TTC549 (cell line): ENCODE data around the gene SFI1.

Source experiments
- FAIRE-seq: peaks from 2 replicates; lab custom pipeline; 2012; peaks lifted over from hg19 to GRCh38; lab: Jason Lieb, UNC

Gene SFI1

GRCh38 chr22:31595271-31595670, 98.9 kb downstream of the SFI1 start:
- FAIRE-seq: no peak

DNA sequence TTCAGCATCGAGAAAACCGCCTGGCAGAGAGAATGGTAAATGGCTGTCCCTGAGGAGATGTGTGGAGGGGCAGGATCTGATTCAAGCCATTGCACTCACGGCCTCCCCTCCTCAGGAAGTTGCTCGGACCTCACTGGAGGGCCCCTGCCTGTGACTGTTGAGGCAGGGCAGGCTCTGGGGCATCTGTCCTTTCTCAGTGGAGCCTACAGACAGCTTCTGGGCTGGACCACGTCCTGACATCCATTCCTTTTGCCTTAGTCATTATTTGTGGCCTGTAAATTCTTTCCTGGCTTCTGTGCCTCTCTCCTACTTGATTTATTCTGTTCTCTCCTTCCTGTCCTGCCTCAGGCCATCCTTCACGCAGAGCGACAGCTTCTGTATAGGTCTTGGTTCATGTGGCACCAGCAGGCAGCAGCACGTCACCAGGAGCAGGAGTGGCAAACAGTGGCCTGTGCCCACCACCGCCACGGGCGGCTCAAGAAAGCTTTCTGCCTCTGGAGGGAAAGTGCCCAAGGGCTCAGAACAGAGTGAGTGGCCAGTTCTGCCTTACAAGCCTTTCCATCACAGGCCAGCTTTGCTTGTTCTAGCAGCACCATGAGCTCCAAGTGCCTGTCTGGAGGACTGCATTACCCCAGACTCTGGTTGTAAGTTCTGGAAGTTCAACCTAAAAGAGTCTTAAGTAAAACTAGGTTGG, 106.1 kb downstream of the SFI1 start:
- FAIRE-seq: no peak

DNA sequence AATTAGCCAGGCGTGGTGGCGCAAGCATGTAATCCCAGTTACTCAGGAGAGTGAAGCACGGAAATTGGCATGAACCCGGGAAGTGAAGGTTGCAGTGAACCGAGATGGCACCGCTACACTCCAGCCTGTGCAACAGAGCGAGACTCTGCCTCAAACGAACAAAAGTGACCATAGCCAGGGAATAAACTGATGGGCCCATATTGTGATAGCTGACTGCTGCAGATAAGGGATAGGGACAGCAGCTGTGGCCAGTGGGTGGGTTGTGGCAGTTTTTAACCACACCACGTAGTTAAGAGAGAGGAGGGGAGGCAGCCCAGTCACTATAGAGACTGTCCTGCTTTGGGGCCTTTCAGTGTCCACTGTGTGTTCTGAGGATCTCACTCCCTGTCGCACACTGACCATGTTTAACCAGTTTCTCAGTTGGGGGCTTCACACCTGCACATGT, 106.8 kb downstream of the SFI1 start:
- FAIRE-seq: no peak

- FAIRE-seq: no peak
Observed at GRCh38 chr22:31603574-31603973, 107.2 kb downstream of the SFI1 start.

- no peak for FAIRE-seq
Observed at GRCh38 chr22:31604137-31604705, 107.9 kb downstream of the SFI1 start.

DNA sequence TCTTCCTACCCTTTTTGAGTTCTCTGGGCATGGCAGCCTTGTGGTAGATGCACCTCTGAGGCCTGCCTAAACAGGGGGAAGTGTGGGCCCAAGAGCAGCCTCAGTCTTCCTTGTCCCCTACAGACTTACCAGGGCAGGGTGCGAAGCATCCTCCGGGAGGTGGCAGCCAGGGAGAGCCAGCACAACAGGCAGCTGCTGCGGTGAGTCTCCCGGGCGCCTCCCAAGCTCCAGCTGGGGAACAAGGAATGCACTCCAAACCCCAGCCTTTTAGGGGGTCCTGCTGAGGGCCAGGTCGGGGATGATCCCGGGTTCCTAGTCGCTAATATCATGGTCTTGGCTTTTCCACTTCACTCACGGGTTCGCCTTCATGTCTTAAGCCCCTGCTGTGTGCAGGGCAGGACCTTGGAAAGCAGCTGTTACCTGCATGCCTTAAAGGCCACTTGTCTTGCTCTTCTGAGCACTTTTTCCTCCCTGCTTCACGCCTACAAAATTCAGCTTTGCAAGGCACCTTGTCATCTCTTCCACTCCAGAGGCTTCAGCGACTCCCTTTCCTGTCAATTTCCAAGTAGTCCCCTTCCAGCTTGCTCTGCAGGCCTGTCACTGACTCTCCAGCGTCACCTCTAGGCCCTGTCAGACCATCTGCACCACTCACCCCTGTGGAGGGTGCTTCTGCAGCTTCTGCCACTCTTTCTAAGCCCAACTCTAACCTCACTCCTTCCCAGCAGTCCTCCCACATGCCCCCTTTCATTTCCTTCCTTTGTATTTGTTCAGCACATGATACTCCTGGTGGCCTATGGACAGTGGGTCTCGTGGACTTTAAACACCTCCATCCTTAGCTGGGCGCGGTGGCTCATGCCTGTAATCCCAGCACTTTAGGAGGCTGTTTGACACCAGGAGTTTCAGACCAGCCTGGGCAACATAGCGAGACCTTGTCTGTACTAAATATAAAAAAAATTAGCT, 108.7 kb downstream of the SFI1 start:
- no peak for FAIRE-seq

DNA sequence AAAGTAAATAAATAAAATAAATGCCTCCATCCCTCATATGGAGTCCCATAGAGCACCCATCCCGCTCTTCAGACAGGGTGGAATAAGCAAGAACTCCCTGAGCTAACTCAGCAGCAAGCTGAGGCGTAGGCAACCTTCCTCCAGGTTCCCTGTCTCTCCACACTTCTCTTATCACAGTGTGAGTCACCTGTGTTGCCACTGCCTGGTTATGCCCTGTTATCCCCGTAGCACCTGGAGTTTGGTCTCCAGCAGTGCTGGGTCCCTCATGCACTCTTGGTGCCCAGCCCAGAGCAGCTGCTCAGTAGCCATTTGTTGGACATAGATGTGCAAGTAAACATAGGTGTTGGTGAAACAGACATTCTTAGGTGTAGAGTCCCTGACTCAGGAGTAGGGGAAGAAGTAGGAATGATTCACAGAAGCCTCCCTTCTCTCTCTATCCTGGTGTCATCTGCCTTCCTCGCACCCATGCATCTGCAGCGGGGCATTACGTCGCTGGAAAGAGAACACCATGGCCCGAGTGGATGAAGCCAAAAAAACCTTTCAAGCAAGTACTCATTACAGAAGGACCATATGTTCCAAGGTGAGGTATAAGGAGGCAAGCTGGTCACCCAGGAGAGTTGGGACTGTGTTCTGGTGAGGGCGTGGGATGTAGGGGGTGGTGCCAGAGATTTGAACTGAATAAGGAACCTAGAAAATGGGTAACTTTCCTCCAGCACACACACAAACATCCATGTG, 109.7 kb downstream of the SFI1 start:
- FAIRE-seq: no peak

- FAIRE-seq: no peak
Observed at GRCh38 chr22:31607696-31608095, 111.4 kb downstream of the SFI1 start.

GRCh38 chr22:31609716-31610115, 113.4 kb downstream of the SFI1 start:
- FAIRE-seq: no peak

DNA sequence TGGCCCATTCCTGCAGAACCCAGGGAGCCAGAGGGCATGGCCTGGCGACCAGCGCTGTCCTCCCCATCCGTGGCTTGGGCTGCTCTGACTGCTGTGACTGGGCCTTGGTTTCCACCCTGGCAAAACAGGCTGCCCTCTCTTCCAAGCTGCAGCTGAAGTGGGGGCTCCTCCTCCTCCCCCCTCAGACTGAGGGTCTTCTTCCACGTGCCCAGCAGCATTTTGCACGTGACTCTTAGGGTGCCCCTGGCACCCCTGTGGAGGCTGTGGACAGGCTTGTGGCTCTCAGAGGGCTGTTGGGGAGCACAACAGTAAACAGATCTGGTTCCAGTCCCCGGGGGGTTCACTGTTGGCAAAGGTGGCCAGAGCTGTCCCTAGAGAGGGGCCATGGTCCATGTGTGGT, 114.3 kb downstream of the SFI1 start:
- FAIRE-seq: no peak

DNA sequence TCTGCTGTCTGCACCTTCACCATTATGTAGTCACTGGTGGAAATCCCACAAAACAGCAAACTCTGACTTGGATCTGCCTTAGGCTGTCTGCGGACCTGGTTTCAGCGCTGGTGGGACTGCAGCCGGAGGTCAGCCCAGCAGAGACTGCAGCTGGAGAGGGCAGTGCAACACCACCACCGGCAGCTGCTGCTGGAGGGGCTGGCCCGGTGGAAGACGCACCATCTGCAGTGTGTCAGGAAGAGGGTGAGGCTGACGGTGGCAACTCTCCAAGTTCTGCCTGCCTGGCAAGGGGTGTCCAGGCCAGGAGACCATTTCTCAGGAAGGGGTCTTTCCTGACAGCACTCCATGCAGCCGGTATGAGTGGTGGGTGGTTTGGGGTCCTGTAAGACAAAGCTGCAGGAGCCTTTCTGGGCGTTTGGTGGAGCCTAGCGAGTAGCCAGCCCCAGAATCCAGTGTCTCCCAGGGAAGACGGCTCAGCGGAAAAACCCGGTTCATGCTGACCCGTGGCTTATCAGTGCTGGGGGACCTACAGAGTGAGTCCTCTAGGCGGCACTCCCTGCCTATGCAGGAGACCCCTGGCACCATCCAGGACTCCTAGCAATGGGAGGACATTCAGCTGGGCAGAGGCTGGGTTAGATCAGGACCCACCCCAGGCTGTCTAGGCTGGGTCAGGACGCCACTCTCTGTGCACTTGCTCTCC, 114.9 kb downstream of the SFI1 start:
- no peak for FAIRE-seq

GRCh38 chr22:31612891-31613285, 116.6 kb downstream of the SFI1 start:
- no peak for FAIRE-seq

DNA sequence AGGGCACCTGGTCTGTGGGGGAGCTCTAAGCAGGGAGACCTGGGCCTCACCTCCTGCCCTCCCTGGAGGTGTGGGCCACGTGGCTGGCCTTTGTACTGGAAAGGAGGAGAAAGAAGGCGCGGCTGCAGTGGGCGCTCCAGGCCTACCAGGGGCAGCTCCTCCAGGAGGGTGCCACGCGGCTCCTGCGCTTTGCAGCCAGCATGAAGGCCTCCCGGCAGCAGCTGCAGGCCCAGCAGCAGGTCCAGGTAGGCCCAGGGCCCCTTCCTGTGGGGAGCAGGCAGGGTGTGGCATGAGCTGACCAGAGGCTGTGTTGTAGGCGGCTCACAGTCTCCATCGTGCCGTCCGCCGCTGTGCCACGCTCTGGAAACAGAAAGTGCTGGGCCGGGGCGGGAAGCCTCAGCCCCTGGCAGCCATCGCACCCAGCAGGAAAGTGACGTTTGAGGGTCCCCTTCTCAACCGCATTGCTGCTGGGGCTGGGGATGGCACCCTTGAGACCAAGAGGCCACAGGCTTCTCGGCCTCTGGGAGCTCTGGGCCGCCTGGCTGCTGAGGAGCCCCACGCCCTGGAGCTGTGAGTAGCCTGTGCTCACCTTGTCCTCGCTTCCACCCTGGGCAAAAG, 117.1 kb downstream of the SFI1 start:
- FAIRE-seq: no peak

GRCh38 chr22:31613904-31614296, 117.6 kb downstream of the SFI1 start:
- no peak for FAIRE-seq

DNA sequence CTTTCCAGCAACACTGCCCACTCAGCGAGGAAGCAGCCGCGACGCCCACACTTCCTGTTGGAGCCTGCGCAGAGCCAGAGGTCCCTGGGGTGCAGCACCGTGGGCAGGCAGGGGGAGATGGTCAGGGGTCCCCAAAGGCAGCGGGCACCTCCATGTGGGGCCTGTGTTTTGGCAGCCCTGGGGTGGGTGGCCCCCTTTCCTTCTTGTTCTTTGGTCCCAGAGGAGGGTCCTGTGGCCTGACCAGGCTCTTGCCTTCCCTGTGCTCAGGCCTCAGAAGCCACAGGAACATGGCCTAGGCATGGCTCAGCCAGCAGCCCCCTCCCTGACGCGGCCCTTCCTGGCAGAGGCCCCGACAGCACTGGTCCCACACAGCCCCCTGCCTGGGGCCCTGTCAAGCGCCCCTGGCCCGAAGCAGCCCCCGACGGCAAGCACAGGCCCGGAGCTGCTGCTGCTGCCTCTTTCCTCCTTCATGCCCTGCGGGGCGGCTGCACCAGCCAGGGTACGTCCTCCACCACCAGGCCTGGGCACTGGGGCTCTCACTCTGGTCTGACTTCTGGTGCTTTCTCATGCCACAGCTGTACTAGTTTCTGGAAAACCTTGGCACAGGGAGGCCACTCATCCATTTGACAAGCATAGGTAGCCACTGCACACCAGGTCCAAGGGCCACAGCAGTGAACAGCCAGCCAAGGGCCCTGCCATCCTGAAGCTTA, 118.6 kb downstream of the SFI1 start:
- FAIRE-seq: no peak

- no peak for FAIRE-seq
Observed at GRCh38 chr22:31615491-31615860, 119.1 kb downstream of the SFI1 start.

GRCh38 chr22:31615940-31616314, 119.6 kb downstream of the SFI1 start:
- FAIRE-seq: no peak

- FAIRE-seq: no peak
Observed at GRCh38 chr22:31616315-31616980, 120.1 kb downstream of the SFI1 start.

- FAIRE-seq: no peak
Observed at GRCh38 chr22:31618057-31618456, 121.7 kb downstream of the SFI1 start.

DNA sequence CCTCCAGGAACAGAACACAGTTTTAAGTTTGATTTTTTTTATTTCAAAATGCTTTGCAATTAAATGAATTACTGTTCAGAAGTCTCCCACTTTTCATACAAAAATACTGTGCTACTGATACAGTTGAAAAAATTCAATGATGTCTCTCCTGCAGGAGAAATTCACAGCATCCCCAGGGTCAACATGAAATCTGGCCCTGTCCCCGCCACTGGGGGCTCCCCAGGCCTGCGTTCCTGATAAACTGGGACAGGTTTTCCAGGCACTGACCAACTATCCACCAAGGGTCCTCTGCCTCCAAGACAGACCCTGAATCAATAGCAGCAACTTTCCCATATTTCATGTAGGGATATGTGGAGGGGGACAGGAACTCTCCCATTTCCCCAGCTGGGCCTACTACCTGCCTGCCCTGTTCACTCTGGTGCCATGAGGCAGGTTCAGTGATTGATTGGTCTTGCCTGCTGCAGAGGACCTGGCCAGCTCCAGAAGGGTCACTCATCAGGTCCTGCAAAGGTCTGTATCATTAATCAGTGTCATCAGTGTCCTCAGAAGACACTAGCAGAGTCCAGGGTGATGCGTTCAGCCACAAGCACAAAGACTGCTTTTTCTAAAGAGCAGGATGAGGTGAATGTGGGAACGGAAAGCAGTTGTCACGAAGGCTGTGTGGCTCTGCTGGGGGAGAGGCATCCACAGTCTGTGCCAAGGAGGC, 122.3 kb downstream of the SFI1 start:
- FAIRE-seq: no peak
